Measurements from ENCODE around the gene HECTD4. TPM values are rescaled to one million over a fixed set of nuclear protein-coding genes. Genes with fewer than 3 reads are reported as not detected.

Gene HECTD4
- total and polyA plus RNA-seq, 2 of the 4 experiments (the other 2 are of a cell fraction): 12.9 to 13.0 TPM

GRCh38 chr12:112327209-112327938 lies 54.9 kb downstream of the HECTD4 start:
- in situ Hi-C loops (cut with MboI; ENCODE audit: low sequenced_read_pairs): no loop called here

More at GRCh38 chr12:112327209-112327938, 54.9 kb downstream of the HECTD4 start:
- Histone ChIP-seq H4K20me1 (ENCODE audit: insufficient read depth, low read length) (peaks cover 25% of the 10 kb centered on the region), H3K27ac (ENCODE audit: insufficient read depth, low read length) (no peak overlapping the region), H4K5ac (ENCODE audit: low read depth, low read length) (no peak overlapping the region), H3K56ac (ENCODE audit: extremely low read depth, insufficient read depth, low read length) (no peak overlapping the region), H2AFZ (replicated peaks; ENCODE audit: low read length, poor library complexity) (no peak overlapping the region), H2BK20ac (ENCODE audit: low read depth, low read length) (no peak overlapping the region), H3K27me3 (ENCODE audit: control insufficient read depth, insufficient read depth, low read length) (no peaks in the 10 kb centered on the region), H2BK15ac (ENCODE audit: low read depth, low read length) (no peak overlapping the region), H3K18ac (ENCODE audit: low read depth, low read length) (no peak overlapping the region), H3K4me2 (ENCODE audit: low read depth, low read length) (no peak overlapping the region), H3K4ac (ENCODE audit: low read depth, low read length) (no peak overlapping the region), H3K36me3 (ENCODE audit: control insufficient read depth, insufficient read depth, low read length) (no peaks in the 10 kb centered on the region), H2AK5ac (ENCODE audit: low read depth, low read length) (no peak overlapping the region; the same call in 1 of the 2 replicates), H3K9ac (ENCODE audit: low read depth, low read length) (no peak overlapping the region), H3K9me3 (ENCODE audit: control insufficient read depth, insufficient read depth, low read length) (no peaks in the 10 kb centered on the region), H3K4me1 (ENCODE audit: control insufficient read depth, insufficient read depth, low read length) (peaks cover 2% of the 10 kb centered on the region), H2BK120ac (ENCODE audit: low read depth, low read length) (no peak overlapping the region), H4K91ac (ENCODE audit: insufficient read depth, low read depth, low read length) (no peak overlapping the region), H3K4me3 (ENCODE audit: insufficient read depth, low read depth, low read length) (no peak overlapping the region), H3K23ac (ENCODE audit: low read depth, low read length) (no peak overlapping the region), H3K79me1 (ENCODE audit: low read depth in 1 of 2, low read length in 2 of 2) (peaks cover 23 to 59% of the 10 kb centered on the region in 2 experiments), H3K9me1 (ENCODE audit: insufficient read depth, low read length) (peaks cover 3% of the 10 kb centered on the region), H4K8ac (ENCODE audit: low read depth in 2 of 2, low read length in 2 of 2) (no peak overlapping the region), H2BK5ac (ENCODE audit: low read depth, low read length, poor library complexity, severe bottlenecking) (no peak overlapping the region), H2AK9ac (replicated peaks; ENCODE audit: low read depth, low read length, poor library complexity) (no peak overlapping the region), H3K14ac (replicated peaks; ENCODE audit: low read depth, low read length) (no peak overlapping the region; the same call in 1 of the 2 replicates)
- DNase-seq (no peak), ATAC-seq (ENCODE audit: low read depth) (no peak)
- BruUV-seq (replicated peaks): no TSS peak
- TF ChIP-seq RAD21 (IDR thresholded peaks at IDR 0.05; ENCODE audit: low read length): no peak
- no peak for TF ChIP-seq RFX5 (IDR thresholded peaks at IDR 0.05; ENCODE audit: low read depth, low read length)
- no peak for TF ChIP-seq CTCF (conservative IDR thresholded peaks at IDR 0.05; ENCODE audit: low read depth, low read length)
- TF ChIP-seq SMC3 (IDR thresholded peaks at IDR 0.05; ENCODE audit: low read depth, low read length): no peak
- TF ChIP-seq FOS (IDR thresholded peaks at IDR 0.05; ENCODE audit: low read depth, low read length): no peak
- no peak for TF ChIP-seq MAFK (IDR thresholded peaks at IDR 0.05; ENCODE audit: low read depth, low read length)
- TF ChIP-seq RCOR1 (IDR thresholded peaks at IDR 0.05; ENCODE audit: insufficient replicate concordance, low read length): no peak
- TF ChIP-seq ELK1 (IDR thresholded peaks at IDR 0.05; ENCODE audit: borderline replicate concordance, low read depth, low read length): no peak
- no peak for TF ChIP-seq POLR2A (IDR thresholded peaks at IDR 0.05; ENCODE audit: low read depth, low read length)
- no peak for TF ChIP-seq CHD1 (IDR thresholded peaks at IDR 0.05; ENCODE audit: low read depth, low read length)
- TF ChIP-seq BHLHE40 (IDR thresholded peaks at IDR 0.05; ENCODE audit: low read depth, low read length): no peak
- no peak for TF ChIP-seq MXI1 (IDR thresholded peaks at IDR 0.05; ENCODE audit: borderline replicate concordance, low read depth, low read length)
- TF ChIP-seq CEBPB (IDR thresholded peaks at IDR 0.05; ENCODE audit: low read depth, low read length): no peak
- TF ChIP-seq NFE2L2 (IDR thresholded peaks at IDR 0.05; ENCODE audit: low read depth, low read length): no peak
- TF ChIP-seq USF2 (IDR thresholded peaks at IDR 0.05; ENCODE audit: low read depth, low read length): no peak
- no peak for TF ChIP-seq MAZ (IDR thresholded peaks at IDR 0.05; ENCODE audit: borderline replicate concordance, low read depth, low read length)
- ChIA-PET POLR2A (ENCODE audit: unreplicated experiment) (no interaction called here), CTCF (no interaction called here)
- dilution Hi-C loops (cut with HindIII; ENCODE audit: low sequenced_read_pairs, unreplicated experiment): no loop called here
- WGBS, 2 experiments (ENCODE audit: extremely low coverage in 2 of 2, insufficient read length in 1 of 2): no CpG with 5 or more reads among the region's 7 CpGs
- intact Hi-C loops (cut with micrococcal nuclease): no loop called here

Data from IMR-90 (cell line).